Left ventricle myocardium superior (tissue), 1 donor: Measurements from ENCODE around the gene SHPK. TPM values are rescaled to one million over a fixed set of nuclear protein-coding genes. Genes with fewer than 3 reads are reported as not detected.

Source experiments
- ATAC-seq: fragments of 200-7000 bp; cut with Tn5 transposase; one replicate; pipeline ENCODE4 v1.9.1; 2020; ENCODE audit warnings: mild to moderate bottlenecking, moderate library complexity
- DNase-seq: peaks from one replicate; pipeline ENCODE4 v3.0.0-alpha.2; 2020
- intact Hi-C: fragments of 100-400 bp; cut with micrococcal nuclease; formaldehyde crosslinking; loops from one replicate; pipeline ENCODE4 v1.11.0; 2022
- total RNA-seq: library from RNA; stranded (reverse); fragmentation: NEBNext Ultra II Directional; extraction: Animal tissue kit (Norgen Biotek cat#: 25700); gene quantifications from one replicate; pipeline ENCODE4 v1.2.1, GENCODE V29; 2021
- donor health status: DM: no; HTN: yes; CAD: no; lungs with severe emphysema.

SHPK gene
- total RNA-seq, 1 donor from 2014 or later, result 5.1 TPM

DNA sequence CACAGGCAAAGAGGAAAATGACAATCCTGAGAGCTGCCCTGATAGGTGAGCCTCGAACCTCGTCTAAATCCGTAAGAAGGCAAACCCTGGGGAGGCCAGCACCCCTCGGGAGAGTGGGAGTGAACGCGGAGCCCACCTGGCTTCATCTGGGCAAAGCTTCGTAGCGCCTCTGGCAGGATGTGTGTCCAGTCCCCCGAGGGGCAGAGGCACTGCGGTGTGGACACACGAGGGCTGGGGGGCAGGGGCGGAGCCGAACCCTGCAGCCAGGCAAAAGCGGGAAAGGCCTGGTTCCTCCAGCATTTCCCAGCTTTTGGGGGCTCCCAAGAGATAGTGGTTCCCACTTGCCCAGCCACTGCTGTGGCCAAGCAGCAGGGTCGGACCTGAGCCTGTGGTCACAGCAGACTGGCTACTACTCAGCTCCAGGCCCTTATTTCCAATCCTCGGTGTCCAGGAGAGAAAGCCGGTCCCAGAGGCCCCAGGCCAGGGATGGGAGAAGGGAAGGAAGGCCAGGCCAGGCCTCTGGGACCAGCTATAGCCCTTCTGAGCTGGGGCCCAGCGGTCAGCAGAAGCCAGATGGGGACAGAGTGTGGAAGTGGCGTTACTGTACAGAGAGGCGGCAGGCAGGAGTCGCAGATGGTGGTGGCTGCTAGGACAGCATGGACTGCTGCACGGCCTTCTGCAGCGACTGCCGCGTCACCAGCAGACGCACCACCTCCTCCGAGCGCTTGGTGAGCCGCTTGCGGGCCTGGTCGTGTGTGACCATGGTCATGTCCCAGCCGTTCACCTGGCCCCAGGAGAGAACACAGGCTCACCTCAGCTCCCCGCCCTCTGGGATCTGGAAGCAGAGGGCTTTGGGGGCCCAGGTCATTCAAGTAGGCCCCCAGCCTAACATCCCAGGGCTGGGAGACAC lies 27.3 kb upstream of the SHPK start:
- intact Hi-C loops, result no loop called here
- ATAC-seq (no peak), DNase-seq (no peak)

DNA sequence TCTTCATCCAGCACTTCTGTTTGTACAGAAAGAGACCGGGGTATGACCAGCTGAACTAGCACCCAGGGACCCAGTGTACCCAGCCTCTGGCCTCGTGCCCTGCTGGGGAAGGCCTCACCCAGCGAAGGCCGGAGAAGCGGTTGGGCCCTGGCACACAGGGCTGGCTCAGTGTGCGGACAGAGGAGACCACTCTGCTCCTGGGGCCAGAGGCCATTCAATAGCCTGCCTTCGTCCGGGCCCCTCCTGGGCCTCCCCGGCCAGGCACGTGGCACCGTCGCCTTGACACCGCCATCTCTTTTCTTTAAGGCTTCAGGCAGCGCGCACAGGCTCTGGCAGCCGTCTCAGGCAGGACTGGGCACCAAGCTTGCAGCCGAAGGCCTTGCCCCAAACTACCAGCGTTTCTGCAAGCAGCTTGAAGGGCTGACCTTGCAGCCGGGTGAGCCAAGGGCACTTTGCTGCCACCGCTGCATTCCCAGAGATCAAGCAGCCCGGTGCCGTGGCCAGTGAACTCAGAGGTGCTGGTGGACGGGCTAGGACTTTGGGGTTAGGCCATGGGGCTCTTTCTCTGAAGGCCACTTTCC lies 24.4 kb upstream of the SHPK start:
- ATAC-seq, result peak; percentile 37
- peak; percentile 64 for DNase-seq
- intact Hi-C loops, result no loop called here

DNA sequence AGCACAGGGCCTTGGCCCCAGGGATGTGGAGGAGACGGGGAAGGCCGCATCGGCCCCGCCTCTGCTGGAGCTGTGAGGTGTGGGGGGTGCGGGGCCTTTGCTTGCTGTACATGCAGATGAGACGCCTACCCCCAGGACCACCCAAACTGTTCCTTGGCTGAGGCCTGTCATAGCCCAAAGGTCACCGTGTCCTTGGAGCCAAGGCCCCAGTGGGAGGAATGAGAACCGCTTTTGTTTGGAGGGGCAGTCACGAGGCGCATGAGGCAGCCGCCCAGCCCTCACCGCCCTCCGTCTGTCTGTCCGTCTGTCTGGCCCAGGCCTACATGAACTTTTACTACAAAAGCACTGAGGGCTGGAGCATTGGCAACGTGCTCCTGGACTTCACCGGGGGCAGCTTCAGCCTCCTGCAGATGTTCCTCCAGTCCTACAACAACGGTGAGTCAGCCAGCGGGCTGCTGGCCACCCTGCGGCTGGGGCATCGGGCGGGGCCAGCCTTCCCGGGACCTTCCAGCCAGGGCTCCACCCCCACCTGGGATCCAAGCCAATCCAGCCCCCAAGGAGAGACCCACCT lies 23.6 kb upstream of the SHPK start:
- peak; percentile 63 for ATAC-seq
- DNase-seq, result peak; percentile 80
- intact Hi-C loops, result no loop called here

DNA sequence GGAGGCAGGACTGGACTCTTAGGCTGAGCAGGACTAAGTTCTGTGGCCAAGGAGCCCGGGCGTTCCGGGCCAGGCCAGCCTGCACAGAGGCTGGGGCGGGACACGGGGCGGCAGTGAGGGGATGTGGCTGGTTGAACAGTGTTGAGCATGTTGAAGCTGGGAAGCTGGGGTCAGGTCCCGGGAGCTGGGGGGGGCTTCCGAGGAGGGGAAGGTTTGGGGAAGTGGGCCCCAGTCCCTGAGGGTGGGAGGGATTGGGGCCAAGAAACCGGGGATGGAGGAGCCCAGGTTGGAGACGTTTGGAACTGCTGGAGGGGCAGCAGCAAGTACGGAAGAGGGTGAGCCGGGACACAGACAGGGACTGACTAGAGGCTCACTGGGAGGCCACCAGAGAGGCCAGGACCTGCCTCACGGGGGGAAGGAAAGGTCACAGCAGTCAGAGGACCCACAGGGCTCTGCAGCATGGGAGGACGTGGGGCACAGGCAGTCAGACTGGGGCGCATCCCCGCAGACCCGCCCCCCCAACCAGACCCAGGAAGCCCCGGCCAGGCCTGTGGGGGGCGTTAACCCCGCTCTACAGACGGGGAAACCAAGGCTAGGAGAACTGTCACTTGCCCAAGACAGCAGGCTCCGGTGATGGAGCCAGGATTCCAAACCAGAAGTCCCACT lies 22.9 kb upstream of the SHPK start:
- intact Hi-C loops, result no loop called here
- no peak for DNase-seq

DNA sequence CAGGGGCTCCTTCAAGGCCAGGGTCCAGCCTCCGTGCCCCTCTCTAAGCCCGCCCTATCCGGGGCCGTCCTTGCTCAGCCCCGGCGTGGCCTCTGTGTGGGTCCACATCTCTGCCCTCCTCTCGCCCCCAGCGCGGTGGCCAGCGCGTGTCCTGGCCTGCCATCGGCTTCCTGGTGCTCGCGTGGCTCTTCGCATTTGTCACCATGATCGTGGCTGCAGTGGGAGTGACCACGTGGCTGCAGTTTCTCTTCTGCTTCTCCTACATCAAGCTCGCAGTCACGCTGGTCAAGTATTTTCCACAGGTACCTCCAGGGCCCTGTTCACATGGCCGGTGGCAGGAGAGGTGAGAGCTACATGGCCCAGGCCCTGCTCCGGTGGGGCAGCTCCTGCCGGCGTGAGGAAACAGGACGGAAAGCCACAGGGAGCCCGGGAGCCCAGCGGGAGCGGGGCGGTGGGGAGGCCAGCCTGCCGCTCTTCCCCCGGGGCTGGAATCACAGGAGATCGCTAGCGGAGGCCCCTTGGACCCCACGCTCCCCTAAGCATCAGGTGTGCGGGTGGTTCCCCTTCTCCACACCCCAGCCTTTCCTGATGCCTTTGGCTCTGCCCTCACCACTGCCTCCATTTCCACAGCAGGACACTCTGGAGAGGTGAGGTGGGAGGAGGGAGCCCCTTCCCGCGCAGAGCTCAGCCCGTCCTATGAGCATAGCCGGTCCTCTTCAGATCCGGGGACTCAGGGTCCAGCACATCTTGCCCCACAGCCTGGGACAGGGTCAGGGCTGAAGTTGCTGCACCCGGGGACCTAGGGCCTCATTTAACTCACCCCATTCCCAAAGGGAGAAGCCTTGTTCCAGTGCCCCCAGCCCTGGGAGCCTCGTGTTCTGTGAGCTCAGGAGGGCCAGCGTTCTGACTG lies 22.1 kb upstream of the SHPK start:
- no peak for DNase-seq
- ATAC-seq, result no peak
- intact Hi-C loops, result no loop called here

More for the DNA sequence above, 22.9 kb upstream of the SHPK start:
- ATAC-seq, result peak; percentile 6

DNA sequence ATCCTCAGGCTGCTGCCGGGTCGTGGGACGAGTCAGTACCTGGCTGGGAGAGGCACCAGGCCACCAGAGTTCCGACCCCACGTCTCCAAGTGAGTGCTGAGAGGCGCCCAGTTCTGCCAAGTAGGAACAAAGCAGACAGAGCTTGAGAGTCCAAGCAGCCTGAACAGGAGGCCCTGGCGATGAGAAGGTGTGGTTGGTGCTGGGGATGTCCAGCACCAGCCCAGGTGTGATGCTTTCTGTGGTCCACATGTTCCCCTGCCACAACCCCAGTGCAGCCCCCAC lies 21.5 kb upstream of the SHPK start:
- intact Hi-C loops, result no loop called here
- DNase-seq, result no peak
- no peak for ATAC-seq

DNA sequence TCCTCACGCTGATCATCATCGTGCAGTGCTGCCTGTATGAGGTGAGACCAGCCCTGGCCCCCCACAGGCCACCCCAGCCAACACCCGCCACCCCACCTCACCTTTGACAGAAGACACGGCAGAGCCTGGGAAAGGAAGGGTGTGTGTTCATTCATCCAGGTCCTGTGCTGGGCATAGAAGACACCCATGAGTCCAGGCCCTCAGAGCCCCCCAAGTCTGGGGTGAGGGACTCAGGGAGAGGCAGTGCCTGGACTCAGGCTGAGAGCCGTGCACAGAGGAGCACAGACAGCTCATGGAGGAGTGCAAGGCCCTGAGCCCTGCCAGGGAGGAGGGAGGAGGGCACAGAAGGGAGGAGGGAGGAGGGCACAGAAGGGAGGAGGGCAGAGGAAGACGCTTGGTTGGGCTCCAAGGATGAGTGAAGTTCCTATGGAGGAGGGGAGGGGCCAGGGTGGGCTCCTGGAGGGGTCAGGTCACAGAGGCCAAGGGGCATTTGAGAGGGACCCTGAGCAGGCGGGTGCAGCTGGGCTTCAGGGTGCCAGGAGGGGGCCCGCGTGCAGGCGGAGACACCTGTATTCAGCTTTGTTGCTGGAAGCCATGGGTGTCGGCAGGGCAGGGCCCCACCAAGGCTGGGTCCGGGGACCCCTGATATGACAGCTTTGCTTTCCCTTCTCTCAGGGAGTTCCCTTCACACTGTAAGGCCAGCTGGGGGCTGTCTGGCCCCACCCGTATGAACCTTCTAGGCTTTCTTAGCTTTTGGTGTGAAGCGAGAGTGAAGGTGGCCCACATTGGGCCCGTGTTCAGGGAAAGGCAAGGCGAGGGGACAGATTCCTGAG lies 20.9 kb upstream of the SHPK start:
- DNase-seq (no peak), ATAC-seq (no peak)

DNA sequence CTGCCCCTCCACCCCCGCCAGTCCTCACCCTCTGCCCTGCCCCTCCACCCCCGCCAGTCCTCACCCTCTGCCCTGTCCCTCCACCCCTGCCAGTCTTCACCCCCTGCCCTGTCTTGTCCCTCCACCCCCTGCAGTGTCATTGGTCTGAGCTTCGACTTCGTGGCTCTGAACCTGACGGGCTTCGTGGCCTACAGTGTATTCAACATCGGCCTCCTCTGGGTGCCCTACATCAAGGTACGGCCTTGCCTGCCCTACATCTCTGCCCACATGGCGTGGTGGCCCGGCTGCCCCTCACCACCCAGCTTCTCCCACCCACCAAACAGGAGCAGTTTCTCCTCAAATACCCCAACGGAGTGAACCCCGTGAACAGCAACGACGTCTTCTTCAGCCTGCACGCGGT lies 20.3 kb upstream of the SHPK start:
- ATAC-seq (no peak), DNase-seq (no peak)
- intact Hi-C loops, result no loop called here

More for the DNA sequence above, 20.9 kb upstream of the SHPK start:
- intact Hi-C loops, result no loop called here

DNA sequence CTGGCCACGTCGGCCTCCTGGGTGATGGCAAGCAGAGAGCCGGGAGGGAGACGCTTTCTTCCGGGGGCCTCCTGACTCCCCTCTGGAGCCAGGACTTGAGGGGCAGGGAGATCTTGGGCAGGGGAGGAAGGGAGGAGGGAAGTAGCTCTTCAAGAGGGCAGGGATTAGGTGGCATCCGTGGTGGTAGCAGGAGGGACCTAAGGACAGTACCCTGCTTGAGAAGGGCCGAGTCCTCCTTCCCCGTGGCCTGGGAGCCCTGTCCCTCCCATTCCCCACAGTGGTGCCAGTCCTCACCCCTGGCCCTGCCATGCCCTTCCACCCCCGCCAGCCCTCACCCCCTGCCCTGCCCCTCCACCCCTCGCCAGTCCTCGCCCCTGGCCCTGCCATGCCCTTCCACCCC lies 19.7 kb upstream of the SHPK start:
- ATAC-seq (no peak), DNase-seq (no peak)
- intact Hi-C loops, result no loop called here

DNA sequence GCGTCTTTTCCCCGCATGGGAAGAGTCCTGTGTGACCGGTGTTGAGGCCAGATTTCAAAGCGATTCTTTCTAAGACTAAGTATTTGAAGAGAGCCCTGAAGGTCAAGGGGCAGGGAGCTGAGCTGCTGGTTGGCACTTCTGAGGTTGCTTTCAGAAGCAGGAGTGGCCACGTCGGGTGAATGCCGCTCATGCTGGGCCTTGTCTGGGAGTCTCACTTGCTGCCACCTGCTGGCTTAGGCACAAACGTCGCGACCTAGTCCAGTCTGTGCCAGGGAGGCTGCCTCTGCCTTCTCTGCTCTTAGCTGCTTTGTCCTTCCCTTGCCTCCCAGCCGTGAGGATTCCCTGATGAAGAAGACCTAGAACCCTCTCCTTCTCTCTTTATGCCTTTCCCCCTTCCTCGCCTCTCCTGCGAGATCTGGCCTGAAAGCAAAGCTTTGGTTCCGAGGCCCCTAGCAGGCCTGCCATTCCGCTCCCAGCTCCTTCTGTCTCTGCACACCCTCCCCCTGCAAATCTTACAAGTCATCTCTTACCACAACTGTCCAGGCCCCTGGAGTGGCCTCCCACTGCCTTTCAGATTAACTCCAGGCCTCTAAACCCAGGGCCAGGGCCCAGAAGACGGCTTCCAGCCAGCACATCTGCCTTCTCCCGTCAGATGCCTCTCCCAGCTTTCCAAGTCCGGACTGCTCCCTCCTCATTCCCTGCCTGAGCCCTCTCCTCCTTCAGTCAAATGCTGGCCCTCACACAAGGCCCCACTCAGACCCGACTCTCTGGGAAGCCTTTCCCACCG lies 11.9 kb upstream of the SHPK start:
- peak; percentile 69 for DNase-seq
- ATAC-seq, result peak; percentile 78
- intact Hi-C loops, result no loop called here

DNA sequence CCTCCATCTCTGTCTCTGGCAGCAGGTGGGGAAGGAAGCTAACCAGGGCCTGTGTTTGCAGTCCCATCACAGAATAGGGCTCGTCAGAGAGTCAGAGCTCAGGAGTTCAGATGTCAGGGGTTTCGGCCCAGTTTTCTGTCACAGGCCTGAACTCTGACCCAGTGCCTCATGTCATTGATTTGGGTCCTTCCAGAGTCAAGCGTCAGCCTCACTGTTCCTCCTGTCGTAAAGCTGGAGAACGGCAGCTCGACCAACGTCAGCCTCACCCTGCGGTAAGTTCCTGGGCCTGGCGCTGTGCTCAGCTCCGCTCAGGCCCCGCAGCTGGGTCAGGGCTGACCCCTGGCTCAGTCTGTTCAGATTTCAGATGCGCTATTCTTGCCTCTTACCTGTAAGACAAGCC lies 11.2 kb upstream of the SHPK start:
- no peak for DNase-seq
- intact Hi-C loops, result no loop called here
- no peak for ATAC-seq

DNA sequence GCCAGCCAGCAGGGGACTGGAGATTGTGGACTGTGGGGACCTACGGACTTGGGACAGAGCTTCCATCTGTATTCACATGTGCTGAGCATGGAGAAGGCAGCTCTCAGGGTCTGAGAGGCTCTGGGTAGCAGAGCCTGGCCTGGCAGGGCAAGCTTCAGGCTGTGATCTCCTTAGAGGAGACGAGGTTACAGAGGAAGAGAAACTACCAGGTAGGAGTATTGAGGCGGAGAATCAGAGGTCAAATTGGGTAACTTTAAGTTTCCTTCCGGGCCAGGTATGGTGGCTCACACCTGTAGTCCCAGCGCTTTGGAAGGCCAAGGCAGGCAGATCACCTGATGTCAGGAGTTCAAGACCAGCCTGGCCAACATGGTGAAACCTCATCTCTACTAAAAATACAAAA lies 9.3 kb upstream of the SHPK start:
- no peak for ATAC-seq
- intact Hi-C loops, result no loop called here

DNA sequence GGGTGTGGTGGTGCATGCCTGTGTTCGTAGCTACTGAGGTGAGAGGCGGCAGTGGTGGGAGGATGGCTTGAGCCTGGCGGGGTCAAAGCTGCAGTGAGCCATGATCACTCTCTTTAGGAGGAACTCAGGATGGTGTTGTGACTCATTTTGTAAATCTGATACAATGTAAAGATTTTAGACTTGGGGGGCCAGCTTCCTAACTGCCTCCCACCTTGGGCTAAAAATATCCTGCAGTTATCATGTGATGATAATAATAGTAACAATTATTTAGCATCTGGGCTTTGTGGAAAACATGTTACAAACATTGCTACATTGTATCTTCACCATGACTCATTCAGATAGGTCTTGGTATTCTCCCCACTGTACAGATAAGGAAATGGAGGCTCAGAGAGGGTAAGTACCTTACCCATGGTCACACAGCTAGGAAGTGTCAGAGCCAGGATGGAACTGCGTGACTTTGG lies 7.9 kb upstream of the SHPK start:
- no peak for DNase-seq
- intact Hi-C loops, result no loop called here

More for the DNA sequence above, 9.3 kb upstream of the SHPK start:
- no peak for DNase-seq

DNA sequence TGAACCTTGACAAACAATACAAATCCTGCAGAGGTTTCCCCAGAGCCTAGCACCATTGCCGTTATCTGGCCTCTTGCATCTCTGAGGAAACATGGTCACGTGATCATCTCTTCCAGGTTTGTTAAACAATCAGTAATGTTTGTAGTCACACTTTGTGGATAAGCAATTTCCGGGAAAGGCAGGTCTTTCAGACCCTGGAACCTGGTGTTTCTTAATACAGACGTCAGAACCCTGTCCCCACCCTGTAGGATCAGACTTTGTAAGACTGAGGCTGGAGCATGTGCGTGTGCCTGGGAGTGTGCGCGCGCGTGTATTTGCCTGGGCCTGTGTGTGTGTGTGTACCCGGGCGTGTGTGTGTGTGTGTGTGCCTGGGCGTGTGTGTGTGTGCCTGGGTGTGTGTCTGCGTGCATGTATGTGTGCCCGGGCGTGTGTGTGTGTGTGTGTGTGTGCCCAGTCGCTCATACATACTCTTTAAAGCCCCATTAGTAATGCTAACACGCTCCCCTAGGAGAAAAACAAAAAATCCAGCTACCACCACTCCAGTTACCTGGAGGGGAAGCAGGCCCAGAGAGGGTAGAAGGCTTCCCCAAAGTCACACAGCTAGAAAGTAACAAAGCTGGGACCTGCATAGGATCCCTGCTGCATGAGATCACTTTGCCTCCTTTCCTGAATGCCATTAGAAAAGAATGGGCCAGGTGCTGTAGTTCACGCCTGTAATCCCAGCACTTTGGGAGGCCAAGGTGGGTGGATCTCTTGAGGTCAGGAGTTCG lies 5.9 kb upstream of the SHPK start:
- no peak for DNase-seq
- no peak for ATAC-seq
- intact Hi-C loops, result no loop called here

More for the DNA sequence above, 7.9 kb upstream of the SHPK start:
- no peak for ATAC-seq

DNA sequence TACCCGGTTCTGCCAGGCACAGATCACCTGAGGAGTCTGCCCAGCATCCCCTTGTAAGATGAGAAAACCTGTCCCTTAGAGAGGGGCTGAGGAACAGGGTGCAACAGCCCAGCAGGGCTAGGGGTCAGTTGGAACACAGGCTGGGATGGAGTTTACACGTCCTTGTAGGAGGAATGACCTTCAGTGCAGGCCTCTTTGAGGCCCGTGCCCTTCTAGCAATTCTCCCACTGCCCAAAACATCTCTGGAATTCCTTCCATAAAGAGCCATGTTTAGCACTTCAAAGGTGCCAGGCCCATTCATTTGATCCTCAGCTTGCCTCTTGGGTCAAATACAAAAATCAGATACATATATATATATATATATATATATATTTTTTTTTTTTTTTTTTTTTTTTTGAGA lies 5.0 kb upstream of the SHPK start:
- DNase-seq (no peak), ATAC-seq (no peak)
- intact Hi-C loops, result no loop called here

DNA sequence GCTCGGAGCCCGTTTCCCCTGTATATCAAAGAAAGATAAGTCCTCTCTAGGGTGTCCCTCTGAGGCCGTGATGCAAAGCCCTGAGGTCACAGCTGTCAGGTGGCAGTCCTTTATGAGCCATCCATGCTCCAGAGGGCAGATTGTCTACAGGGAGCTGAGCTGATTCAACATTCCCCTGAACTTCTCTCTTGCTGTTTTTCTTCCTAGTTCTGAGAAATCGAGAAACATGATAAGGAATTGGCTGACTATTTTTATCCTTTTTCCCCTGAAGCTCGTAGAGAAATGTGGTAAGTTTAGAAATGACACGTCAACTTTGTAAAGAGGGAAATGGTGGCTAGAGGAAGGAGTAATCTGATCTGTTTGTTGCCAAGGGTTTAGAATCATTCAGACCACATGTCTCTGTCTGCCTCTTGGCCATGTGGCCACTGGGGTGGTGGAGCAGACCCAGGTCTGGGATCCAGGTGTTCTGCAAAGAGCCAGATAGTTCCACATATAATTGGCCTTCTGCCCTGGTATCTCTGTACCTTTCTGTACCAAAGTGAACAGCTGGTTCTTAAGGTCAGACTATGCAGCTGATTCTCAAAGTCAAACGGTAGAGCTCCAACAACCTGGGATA lies 4.0 kb upstream of the SHPK start:
- intact Hi-C loops, result no loop called here
- ATAC-seq, result no peak
- DNase-seq, result no peak
